Neural crest cell (in vitro differentiated cells): Measurements from ENCODE around the gene MPIG6B. TPM values are rescaled to one million over a fixed set of nuclear protein-coding genes. Genes with fewer than 3 reads are reported as not detected.

Experiments
- DNase-seq: peaks from one replicate; pipeline ENCODE4 v3.0.0; 2021; ENCODE audit warnings: low read depth, mixed read lengths, low spot score
- H3K27ac Mint-ChIP-seq: one replicate; pipeline ENCODE4 v1.8.0; 2021; ENCODE audit warnings: mild to moderate bottlenecking, mixed read lengths; ENCODE audit not compliant: unreplicated experiment
- H3K27me3 Mint-ChIP-seq: 2 replicates; pipeline ENCODE4 v1.8.0; 2021; ENCODE audit warnings: low read depth, mild to moderate bottlenecking, mixed read lengths
- H3K36me3 Mint-ChIP-seq: 2 replicates; pipeline ENCODE4 v1.8.0; 2021; ENCODE audit warnings: low read depth, mild to moderate bottlenecking, mixed read lengths
- H3K4me1 Mint-ChIP-seq: 2 replicates; pipeline ENCODE4 v1.8.0; 2021; ENCODE audit warnings: mixed read lengths
- H3K4me3 Mint-ChIP-seq: one replicate; pipeline ENCODE4 v1.8.0; 2021; ENCODE audit warnings: mild to moderate bottlenecking, mixed read lengths
- H3K9me3 Mint-ChIP-seq: 2 replicates; pipeline ENCODE4 v1.8.0; 2021; ENCODE audit warnings: mixed read lengths
- CTCF ChIP-seq: fragments of 200-600 bp; sonication (generic); conservative IDR thresholded peaks from 2 replicates; pipeline ENCODE4 v1.5.0; 2021; ENCODE audit warnings: antibody characterized with exemption, mild to moderate bottlenecking
- total RNA-seq: library from RNA; stranded (reverse); gene quantifications from 2 replicates; pipeline ENCODE4 v1.2.1, GENCODE V29; 2021

The MPIG6B gene
- total RNA-seq, 1 donor from 2014 or later: not detected

- no peak for DNase-seq
- Mint-ChIP-seq H3K4me1 (peaks cover 86% of the 10 kb centered on the region), H3K27me3 (no peaks in the 10 kb centered on the region), H3K27ac (peak overlapping the region; percentile 100), H3K36me3 (peaks cover 9% of the 10 kb centered on the region), H3K9me3 (no peaks in the 10 kb centered on the region), H3K4me3 (peak overlapping the region; percentile 93)
- TF ChIP-seq CTCF: peak; percentile 30
Measured at GRCh38 chr6:31737991-31738979, 15.1 kb downstream of the MPIG6B start.

GRCh38 chr6:31739639-31740396 is 16.6 kb downstream of the MPIG6B start, which contains the start of gene MSH5:
Gene MSH5, plus strand, starts transcription at chr6:31740005. Its CDS starts 462 bp downstream, at chr6:31740467.
- Mint-ChIP-seq H3K27me3 (no peaks in the 10 kb centered on the region), H3K9me3 (no peaks in the 10 kb centered on the region), H3K4me1 (peaks cover 80% of the 10 kb centered on the region), H3K36me3 (peaks cover 11% of the 10 kb centered on the region), H3K4me3 (peak within 1 kb of the TSS; percentile 93), H3K27ac (peak within 1 kb of the TSS; percentile 99)
- TF ChIP-seq CTCF: no peak
- peak; percentile 95 for DNase-seq

- H3K4me3 Mint-ChIP-seq: peak overlapping the region; percentile 93
- peaks cover 79% of the 10 kb centered on the region for H3K4me1 Mint-ChIP-seq
- no peak for DNase-seq
- H3K27ac Mint-ChIP-seq: peak overlapping the region; percentile 99
- no peaks in the 10 kb centered on the region for H3K27me3 Mint-ChIP-seq
- peaks cover 11% of the 10 kb centered on the region for H3K36me3 Mint-ChIP-seq
- no peak for TF ChIP-seq CTCF
- no peaks in the 10 kb centered on the region for H3K9me3 Mint-ChIP-seq
Measured at GRCh38 chr6:31740397-31741223, 17.4 kb downstream of the MPIG6B start.

- peaks cover 68% of the 10 kb centered on the region for H3K4me1 Mint-ChIP-seq
- no peak overlapping the region for H3K27ac Mint-ChIP-seq
- DNase-seq: no peak
- TF ChIP-seq CTCF: no peak
- H3K36me3 Mint-ChIP-seq: peaks cover 11% of the 10 kb centered on the region
- H3K27me3 Mint-ChIP-seq: no peaks in the 10 kb centered on the region
- H3K4me3 Mint-ChIP-seq: peak overlapping the region; percentile 73
- H3K9me3 Mint-ChIP-seq: no peaks in the 10 kb centered on the region
Measured at GRCh38 chr6:31741815-31742214, 18.6 kb downstream of the MPIG6B start.

- DNase-seq: no peak
- Mint-ChIP-seq H3K4me1 (peaks cover 63% of the 10 kb centered on the region), H3K9me3 (no peaks in the 10 kb centered on the region), H3K27ac (no peak overlapping the region), H3K4me3 (peak overlapping the region; percentile 64), H3K27me3 (no peaks in the 10 kb centered on the region), H3K36me3 (peaks cover 16% of the 10 kb centered on the region)
- TF ChIP-seq CTCF: no peak
Measured at GRCh38 chr6:31742894-31743293, 19.7 kb downstream of the MPIG6B start.
